Neuron (in vitro differentiated cells): ENCODE results near the gene GREM2.

Experiments
- H2AFZ ChIP-seq: one replicate; pipeline ENCODE4 v1.6.1; 2013; ENCODE audit warnings: low read depth, mild to moderate bottlenecking, inconsistent platforms, low read length, moderate library complexity
- H3K27me3 ChIP-seq: one replicate; pipeline ENCODE4 v1.6.1; 2013; ENCODE audit warnings: low read length; ENCODE audit not compliant: insufficient read depth
- H3K36me3 ChIP-seq: one replicate; pipeline ENCODE4 v1.6.1; 2013; ENCODE audit warnings: low read length; ENCODE audit not compliant: insufficient read depth
- H3K4me1 ChIP-seq: one replicate; pipeline ENCODE4 v1.6.1; 2013; ENCODE audit warnings: low read length; ENCODE audit not compliant: insufficient read depth
- H3K4me3 ChIP-seq: 2 replicates; pipeline ENCODE4 v1.5.1; 2013; ENCODE audit warnings: mild to moderate bottlenecking, low read length, moderate library complexity
- H3K9me3 ChIP-seq: one replicate; pipeline ENCODE4 v1.6.1; 2013; ENCODE audit warnings: low read length

GREM2 gene

DNA sequence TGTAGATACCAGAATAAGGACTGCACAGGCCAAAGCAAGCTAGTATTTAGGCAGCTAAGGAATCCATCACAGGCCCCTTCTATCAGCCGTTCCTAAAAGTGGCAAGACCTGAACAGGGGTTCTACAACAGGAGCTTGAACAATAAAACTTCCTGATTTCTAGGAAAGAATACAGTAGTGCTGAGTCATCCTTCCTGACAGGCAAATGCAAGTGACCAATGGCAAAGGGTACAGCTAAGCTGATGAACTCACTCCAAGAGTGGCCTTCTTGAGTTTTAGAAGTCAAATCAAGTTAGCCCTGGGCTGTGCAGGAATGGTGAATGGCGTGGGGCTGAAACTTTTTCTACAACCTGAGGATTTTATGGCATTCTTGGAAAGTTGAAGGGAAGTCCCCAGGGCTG lies 112.9 kb downstream of the GREM2 start:
- Histone ChIP-seq H3K27me3 (no peaks in the 10 kb centered on the region), H3K9me3 (no peaks in the 10 kb centered on the region), H3K4me3 (no peak overlapping the region), H2AFZ (no peak overlapping the region), H3K36me3 (no peaks in the 10 kb centered on the region), H3K4me1 (peaks cover 11% of the 10 kb centered on the region)

DNA sequence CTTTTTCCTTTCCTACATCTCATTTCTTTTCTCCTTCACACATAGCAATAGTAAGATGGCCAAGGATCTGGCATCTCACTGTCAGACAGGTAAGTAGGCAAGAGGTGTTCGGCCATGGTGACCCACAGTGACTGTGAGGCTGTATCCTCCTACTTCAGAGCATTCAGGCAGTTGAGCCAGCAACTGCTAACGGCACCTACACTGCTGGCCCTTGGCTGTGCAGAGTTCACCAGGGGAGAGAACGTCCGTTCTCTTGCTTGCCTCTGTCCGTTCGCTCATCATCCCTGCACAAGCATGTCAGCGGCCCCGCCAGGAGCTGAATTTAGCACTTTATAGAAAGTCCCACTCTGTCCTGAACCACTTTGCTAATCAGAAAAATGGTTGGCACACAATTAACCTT lies 113.6 kb downstream of the GREM2 start:
- no peak overlapping the region for H2AFZ ChIP-seq
- H3K9me3 ChIP-seq: no peaks in the 10 kb centered on the region
- H3K27me3 ChIP-seq: no peaks in the 10 kb centered on the region
- H3K4me3 ChIP-seq: no peak overlapping the region
- no peaks in the 10 kb centered on the region for H3K36me3 ChIP-seq
- peaks cover 11% of the 10 kb centered on the region for H3K4me1 ChIP-seq

DNA sequence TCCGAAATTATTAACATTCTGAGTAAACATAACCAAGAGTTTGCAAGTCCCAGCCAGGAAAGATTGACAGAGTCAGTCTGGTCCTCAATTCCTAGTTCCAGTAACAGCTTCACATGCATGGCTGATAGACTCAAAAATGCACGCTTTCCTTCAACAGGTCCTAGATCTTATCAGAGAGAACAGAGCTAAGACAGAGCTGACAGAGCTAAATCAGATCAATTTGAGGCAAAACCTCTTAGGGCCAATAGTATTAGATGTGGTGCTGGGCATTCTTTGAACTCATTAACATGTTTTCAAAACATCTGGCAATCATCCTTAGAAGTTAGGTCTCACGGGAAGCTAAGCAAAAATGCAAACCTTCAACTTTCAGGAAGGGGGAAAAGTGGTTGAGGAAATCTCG lies 114.0 kb downstream of the GREM2 start:
- H3K4me3 ChIP-seq: no peak overlapping the region
- peaks cover 11% of the 10 kb centered on the region for H3K4me1 ChIP-seq
- H2AFZ ChIP-seq: no peak overlapping the region
- no peaks in the 10 kb centered on the region for H3K27me3 ChIP-seq
- H3K9me3 ChIP-seq: no peaks in the 10 kb centered on the region
- H3K36me3 ChIP-seq: no peaks in the 10 kb centered on the region

DNA sequence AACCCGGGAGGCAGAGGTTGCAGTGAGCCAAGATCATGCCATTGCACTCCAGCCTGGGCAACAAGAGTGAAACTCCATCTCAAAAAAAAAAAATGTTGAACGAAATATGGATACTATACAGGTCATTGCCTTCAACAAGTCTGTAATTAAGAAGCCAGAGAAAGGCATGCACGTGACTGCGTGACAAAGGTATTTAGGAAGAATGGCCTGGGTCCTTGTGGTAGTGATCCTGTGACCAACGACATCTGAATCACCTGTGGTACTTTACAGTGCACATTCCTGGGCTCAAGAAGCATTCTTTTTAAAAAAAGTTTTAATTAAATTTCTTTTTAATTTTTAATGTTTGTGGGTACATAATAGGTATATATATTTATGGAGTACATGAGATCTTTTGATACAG lies 115.0 kb downstream of the GREM2 start:
- Histone ChIP-seq H3K4me3 (no peak overlapping the region), H3K36me3 (no peaks in the 10 kb centered on the region), H3K27me3 (no peaks in the 10 kb centered on the region), H3K4me1 (peaks cover 11% of the 10 kb centered on the region), H3K9me3 (no peaks in the 10 kb centered on the region), H2AFZ (no peak overlapping the region)

DNA sequence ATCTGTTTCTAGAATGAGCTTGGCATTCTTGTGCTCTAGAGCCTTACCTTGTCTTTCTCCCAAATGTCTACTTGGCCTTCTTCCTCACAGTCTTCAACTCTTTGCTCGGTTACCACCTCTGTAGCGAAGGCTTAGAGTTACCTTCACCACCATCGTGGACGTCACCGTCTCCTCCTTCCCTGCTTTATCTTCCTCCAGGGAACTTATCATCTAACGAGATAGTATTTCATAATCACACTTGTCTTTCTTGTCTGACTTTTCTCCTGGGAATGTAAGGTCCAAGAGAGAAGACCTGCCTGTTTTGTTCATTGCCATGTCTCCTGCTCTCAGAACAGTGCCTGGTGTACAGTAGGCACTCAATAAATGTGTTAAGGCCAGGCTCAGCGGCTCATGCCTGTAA lies 115.6 kb downstream of the GREM2 start:
- Histone ChIP-seq H3K4me1 (peaks cover 11% of the 10 kb centered on the region), H2AFZ (no peak overlapping the region), H3K4me3 (no peak overlapping the region), H3K27me3 (no peaks in the 10 kb centered on the region), H3K9me3 (no peaks in the 10 kb centered on the region), H3K36me3 (no peaks in the 10 kb centered on the region)

DNA sequence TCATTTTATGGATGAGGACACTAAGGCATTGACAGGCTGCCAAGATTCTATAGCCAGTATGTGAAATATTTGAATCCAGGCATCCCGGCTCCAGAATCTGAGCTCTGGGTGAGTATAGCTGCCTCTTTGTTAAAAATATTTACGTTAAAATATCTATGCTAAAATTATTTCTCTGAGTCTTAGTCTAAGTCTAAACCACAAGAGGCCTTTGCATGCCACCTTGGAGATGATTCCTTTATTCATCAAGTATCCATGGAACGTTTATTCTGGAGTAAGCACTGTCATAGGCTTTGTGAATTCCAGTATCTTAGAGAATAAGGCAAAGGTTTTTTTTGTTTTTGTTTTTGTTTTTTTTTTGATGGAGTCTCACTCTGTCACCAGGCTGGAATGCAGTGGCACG lies 116.4 kb downstream of the GREM2 start:
- no peak overlapping the region for H2AFZ ChIP-seq

DNA sequence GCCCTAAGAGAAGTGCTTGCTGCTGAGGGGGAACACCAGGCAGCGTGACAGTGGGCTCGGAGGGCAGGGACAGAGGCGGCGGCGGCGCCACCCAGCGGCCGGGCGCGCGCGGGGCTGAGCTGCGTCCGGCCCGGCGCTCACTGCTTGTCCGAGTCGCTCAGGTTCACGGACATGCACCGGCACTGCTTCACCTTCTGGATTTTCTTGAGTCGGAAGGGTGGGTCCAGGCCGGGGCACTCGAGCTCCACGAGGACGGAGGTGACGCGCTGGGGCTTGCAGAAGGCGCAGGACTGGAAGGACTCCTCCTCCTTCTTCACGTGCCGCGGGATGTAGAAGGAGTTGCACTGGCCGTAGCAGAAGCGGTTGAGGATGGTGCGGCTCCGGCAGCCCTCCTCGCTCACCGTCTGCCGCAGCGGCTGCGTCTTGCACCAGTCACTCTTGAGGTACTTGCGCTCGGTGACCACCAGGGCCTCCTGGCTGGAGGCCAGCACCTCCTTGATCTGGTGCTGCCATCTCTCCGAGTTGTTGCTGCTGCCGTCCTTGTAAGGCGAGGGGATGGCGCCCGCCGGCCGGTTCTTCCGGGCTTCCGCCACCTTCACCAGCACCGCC lies 119.0 kb downstream of the GREM2 start:
- H3K4me3 ChIP-seq: no peak overlapping the region
- H3K27me3 ChIP-seq: no peaks in the 10 kb centered on the region
- no peaks in the 10 kb centered on the region for H3K9me3 ChIP-seq
- no peaks in the 10 kb centered on the region for H3K4me1 ChIP-seq
- no peaks in the 10 kb centered on the region for H3K36me3 ChIP-seq
- H2AFZ ChIP-seq: no peak overlapping the region

More for the DNA sequence above, 116.4 kb downstream of the GREM2 start:
- Histone ChIP-seq H3K9me3 (no peaks in the 10 kb centered on the region), H3K27me3 (no peaks in the 10 kb centered on the region), H3K36me3 (no peaks in the 10 kb centered on the region), H3K4me3 (no peak overlapping the region), H3K4me1 (peaks cover 11% of the 10 kb centered on the region)

DNA sequence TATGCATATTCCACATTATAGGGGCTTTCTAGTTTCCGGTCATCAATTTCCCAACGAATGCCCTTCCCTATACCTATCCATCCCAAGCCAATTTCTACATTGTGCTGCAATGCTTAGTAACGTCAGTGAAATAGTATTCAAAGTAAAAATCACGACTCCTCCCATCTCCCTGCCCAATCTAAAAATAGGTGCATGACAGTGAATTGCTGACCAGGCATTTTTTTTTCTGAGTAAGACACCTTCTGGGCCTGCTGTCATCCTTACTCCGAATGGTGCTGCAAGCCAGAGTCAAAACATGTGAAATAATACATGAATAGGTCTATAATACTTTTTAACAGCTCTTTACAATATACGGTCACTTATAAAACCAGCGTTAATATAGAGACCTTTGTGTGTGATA lies 120.2 kb downstream of the GREM2 start:
- Histone ChIP-seq H3K27me3 (no peaks in the 10 kb centered on the region), H3K9me3 (no peaks in the 10 kb centered on the region), H2AFZ (no peak overlapping the region), H3K4me3 (no peak overlapping the region), H3K36me3 (no peaks in the 10 kb centered on the region), H3K4me1 (no peaks in the 10 kb centered on the region)

DNA sequence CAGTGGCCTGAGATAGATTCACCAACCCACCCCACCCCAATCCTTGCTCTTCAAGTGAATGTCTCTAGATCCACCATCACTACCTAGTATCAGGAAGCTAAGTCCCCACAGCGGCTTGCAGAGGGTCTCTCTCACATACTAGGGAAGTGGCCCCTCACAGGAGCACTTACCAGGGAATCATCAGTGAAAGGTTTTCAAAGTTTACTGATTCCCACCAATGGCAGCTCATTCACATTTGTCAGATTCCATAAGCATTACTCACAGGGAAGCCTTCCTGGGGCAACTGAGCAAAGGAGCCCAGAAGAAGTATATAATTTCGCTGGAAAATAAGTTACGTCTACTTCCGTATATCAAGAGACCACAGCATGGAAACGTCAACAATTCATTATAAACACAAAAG lies 120.8 kb downstream of the GREM2 start:
- no peak overlapping the region for H2AFZ ChIP-seq
- no peaks in the 10 kb centered on the region for H3K36me3 ChIP-seq
- no peaks in the 10 kb centered on the region for H3K9me3 ChIP-seq
- H3K4me1 ChIP-seq: no peaks in the 10 kb centered on the region
- no peaks in the 10 kb centered on the region for H3K27me3 ChIP-seq
- H3K4me3 ChIP-seq: no peak overlapping the region

DNA sequence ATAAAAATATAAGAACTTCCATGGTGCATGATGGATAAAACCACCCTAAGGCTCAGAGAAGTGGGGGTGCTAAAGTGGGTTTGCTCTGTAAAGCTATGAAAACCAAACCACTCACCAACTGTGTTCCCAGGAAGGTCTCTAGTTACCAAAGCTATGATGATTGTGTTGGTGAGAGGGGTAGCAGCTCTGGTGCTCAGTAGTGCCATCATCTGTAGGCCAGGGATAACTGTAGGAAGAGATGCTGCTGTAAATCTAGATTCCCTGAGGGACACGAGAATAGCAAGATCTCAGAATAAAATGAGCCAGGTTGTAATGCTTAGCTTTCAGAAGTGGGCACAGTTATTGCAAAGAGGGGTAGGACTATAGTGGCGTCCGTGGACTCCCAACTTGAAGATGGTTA lies 124.5 kb downstream of the GREM2 start:
- H3K4me1 ChIP-seq: no peaks in the 10 kb centered on the region
- H3K9me3 ChIP-seq: no peaks in the 10 kb centered on the region
- no peaks in the 10 kb centered on the region for H3K36me3 ChIP-seq
- H3K4me3 ChIP-seq: no peak overlapping the region
- no peak overlapping the region for H2AFZ ChIP-seq
- no peaks in the 10 kb centered on the region for H3K27me3 ChIP-seq

DNA sequence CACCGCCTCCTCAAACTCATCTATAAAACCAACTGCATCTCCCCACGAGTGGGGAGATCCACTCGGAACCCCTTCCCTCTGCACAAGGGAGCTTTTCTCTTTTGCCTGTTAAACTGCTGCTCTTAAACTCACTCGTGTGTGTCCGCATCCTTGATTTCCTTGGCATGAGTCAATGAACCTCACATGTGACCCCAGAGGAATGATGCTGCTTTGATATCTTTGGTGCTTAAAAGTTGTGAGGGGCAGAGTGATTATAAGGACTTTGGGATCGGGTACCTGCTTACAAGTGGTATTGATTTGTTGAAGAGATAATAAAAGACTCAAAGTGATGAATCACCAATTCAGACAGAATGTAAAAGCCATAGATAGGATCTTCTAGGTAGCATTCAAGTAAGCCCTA lies 125.3 kb downstream of the GREM2 start:
- Histone ChIP-seq H3K9me3 (no peaks in the 10 kb centered on the region), H3K4me3 (no peak overlapping the region), H2AFZ (no peak overlapping the region), H3K4me1 (no peaks in the 10 kb centered on the region), H3K27me3 (no peaks in the 10 kb centered on the region), H3K36me3 (no peaks in the 10 kb centered on the region)

DNA sequence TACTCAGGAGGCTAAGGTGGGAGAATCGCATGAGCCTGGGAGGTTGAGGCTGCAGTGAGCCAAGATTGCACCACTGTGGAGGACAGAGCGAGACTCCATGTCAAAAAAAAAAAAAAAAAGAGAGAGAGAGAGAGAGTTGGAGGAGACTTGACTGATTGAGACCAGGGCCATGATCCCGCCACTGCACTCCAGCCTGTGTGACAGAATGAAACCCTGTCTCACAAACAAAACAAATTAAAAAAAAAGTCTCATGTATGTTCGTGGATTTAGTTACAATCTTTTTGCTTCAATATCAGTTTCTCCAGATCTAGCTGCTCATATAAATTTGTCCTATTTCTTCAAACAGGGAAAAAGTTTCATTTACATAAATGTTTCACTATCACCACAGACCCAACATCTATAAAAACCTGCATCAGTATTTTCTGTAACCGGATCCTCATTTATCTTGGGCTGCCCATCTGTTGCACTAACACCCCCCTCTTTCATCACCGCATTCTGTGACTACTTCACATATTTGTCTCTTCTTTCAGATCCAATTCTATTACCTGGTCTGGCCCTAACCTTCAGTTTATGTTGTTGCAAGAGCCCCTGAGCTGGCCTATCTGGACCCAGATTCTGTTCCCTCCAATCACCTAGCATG lies 127.0 kb downstream of the GREM2 start:
- no peaks in the 10 kb centered on the region for H3K36me3 ChIP-seq
- H3K27me3 ChIP-seq: no peaks in the 10 kb centered on the region
- H2AFZ ChIP-seq: no peak overlapping the region
- H3K4me1 ChIP-seq: no peaks in the 10 kb centered on the region
- no peaks in the 10 kb centered on the region for H3K9me3 ChIP-seq
- H3K4me3 ChIP-seq: no peak overlapping the region

DNA sequence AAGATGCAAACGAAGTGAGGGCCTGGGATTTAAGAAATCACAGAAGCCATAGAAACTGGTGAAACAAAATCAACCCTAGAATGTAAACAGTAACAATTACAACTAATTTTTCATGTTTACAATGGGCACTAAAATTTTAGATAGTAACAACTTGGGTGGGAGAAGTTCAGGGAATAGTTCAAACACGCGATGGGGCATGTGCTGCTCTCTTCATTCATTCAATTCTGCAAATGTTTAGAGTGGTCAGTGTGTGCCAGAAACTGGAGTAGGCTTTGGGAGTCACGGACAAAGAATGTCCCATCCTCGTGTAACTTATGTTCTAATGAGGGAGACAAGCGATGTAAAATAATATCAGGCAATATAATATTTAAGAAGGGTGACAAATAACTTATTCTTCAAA lies 133.4 kb downstream of the GREM2 start:
- Histone ChIP-seq H3K4me1 (no peaks in the 10 kb centered on the region), H2AFZ (no peak overlapping the region), H3K36me3 (peaks cover 27% of the 10 kb centered on the region)

DNA sequence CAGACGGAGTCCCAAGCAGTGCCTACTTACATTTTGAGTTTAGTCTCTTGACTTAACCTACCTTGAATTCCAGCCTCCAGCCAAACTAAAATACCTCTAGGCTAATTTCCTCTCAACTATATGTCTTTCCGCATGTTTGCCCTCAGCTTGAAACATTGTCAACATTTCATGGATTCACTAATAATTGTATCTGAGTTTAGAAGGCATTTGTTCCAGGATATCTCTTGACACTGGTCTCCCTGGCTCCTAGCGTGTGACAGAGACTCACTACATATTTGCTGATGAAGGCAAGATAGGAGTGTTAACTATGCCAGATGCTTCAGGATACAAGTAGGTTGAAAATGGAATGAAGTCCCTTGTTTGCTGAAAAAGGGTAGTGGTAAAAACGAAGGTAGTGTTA lies 136.1 kb downstream of the GREM2 start:
- H2AFZ ChIP-seq: no peak overlapping the region
- no peaks in the 10 kb centered on the region for H3K27me3 ChIP-seq
- H3K4me1 ChIP-seq: no peaks in the 10 kb centered on the region
- no peak overlapping the region for H3K4me3 ChIP-seq
- peaks cover 2% of the 10 kb centered on the region for H3K9me3 ChIP-seq
- H3K36me3 ChIP-seq: peaks cover 34% of the 10 kb centered on the region

More for the DNA sequence above, 133.4 kb downstream of the GREM2 start:
- no peak overlapping the region for H3K4me3 ChIP-seq
- no peaks in the 10 kb centered on the region for H3K27me3 ChIP-seq
- peaks cover 2% of the 10 kb centered on the region for H3K9me3 ChIP-seq
